GM21619 (cell line): Measurements from ENCODE around the gene GPR132.

ENCODE experiments used
- ATAC-seq: cut with Tn5 transposase; IDR thresholded peaks from one replicate; pipeline ENCODE4 v1.9.1; 2021; ENCODE audit not compliant: unreplicated experiment

The GPR132 gene

DNA sequence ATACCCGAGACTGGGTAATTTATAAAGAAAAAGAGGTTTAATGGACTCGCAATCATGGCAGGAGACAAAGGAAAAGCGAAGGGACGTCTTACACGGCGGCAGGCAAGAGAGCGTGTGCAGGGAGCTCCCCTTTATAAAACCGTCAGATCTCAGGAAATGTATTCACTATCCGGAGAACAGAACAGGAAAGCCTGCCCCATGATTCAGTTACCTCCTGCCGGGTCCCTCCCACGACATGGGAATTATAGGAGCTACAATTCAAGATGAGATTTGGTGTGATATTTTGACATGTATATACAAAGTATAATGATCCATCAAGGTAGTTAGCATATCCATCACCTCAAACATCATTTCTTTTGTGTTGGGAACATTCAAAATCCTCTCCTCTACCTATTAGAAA, 42.1 kb downstream of the GPR132 start:
- ATAC-seq: no peak

GRCh38 chr14:105022276-105022670, 43.0 kb downstream of the GPR132 start:
- ATAC-seq: no peak

DNA sequence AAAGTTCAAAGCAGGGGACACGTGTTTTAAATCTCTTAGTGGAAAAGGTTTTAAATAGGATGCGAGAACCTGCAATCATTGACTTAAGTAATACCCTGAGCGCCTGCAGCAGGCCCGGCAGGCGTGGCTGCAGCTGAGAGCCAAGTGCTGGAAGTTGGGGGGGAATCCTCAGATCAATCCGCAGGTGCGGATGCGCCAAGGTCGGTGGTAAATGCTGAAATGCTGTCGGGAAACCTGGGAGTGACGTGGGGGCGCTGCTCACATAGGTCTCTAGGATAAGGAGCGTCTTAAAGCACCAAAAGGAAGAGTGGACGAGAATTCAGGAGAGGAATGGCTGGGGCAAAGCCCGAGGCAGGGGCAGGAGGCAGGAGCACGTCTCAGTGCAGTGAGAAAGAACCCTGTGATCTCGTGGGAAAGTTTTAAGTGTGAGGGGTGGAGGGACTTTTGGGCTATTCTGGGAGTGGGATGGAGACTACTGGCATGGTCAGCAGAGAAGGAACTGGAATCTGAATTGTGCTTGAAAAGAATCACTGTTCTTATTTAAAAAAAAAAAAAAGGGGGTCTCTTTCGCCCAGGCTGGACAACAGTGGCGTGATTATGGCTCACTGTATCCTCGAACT, 43.5 kb downstream of the GPR132 start:
- ATAC-seq: no peak

DNA sequence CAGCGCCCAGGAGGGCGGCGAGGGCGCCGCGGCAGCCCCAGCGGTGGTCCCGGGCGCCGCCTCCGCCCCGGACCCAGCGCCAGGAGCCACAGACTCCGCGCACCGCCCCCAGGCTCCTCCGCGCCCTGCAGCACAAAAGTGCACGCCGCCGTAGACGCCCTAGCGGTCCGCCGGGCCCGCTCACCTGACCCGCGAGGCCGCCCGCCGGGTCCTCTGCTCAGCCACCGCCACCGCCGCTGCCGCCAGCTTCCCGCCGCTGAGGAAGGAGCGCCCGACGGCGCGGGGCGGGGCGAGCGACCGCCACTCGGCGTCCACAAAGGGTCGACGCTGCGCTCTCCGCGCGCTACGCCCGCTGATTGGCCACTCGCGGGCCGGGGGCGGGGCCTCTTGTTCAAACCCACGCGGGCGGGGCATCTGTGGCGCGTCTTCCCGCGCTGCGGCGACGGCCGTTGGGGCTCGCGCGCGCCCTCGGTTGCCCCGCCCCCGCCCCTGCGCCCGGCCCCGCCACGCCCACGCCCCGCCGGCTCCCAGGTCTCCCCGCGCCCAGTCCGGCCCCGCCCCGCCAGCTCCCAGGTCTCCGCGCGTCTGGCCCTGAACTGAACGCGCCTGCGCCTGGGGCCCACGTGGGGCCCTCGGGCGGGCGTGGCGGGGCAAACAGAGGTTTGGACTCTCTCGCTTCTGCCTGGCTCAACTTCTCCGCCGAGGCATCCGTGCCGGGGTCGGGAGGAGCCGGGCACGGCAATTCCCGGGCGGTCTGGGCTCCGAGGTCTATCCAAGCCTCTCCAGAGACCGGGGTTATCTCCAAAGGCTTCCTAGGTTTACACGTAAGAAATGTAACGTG, 44.2 kb downstream of the GPR132 start, which contains the start of gene CDCA4:
CDCA4 (minus strand) TSS at position 269 of the 841 bp plus-strand sequence. CDS start 9,154 bp downstream, outside the sequence.
- peak; percentile 74 for ATAC-seq

DNA sequence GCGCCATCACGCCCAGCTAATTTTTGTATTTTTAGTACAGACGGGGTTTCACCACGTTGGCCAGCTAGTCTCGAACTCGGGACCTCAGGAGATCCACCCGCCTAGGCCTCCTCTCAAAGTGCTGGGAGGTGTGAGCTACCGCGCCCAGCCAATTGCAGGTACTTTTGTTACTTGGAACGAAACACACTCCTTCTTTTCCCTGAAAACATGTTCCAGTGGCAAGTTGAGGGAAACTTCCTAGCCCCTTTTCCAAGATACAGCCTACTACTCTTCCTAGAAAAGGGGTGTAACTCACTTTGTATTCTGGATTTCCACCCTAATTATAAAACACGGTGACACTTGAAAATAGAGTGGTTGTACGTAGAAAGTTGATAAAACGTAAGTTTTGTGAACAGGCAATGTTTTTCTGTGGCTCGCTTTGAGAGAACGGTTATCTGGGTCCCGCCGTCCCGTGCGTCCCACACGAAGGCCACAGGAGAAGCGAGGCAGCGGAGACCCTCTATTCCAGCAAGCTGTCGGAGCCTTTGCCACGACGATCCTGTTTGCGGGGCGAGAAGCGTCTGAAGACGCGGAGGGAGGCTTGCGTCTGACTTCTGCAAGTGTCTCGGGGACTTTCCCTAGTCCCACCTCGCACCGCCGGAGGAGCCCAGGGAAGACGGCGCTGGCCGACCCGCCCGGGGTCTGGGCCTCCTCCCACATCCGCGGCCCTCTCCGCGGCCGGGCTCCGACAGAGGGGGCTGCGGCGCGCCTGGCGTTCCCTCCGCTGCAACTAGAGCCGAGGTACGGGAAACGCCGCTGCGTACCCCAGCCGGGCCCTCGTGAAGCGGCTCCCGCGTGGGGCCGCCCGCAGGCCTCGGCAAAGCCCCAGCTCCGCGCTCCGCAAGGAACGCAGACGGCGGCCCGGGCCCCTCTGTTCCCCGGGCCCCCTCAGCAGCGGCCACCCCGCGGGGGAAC, 45.1 kb downstream of the GPR132 start:
- peak; percentile 29 for ATAC-seq

GRCh38 chr14:105018414-105018813, 46.8 kb downstream of the GPR132 start:
- ATAC-seq: no peak

DNA sequence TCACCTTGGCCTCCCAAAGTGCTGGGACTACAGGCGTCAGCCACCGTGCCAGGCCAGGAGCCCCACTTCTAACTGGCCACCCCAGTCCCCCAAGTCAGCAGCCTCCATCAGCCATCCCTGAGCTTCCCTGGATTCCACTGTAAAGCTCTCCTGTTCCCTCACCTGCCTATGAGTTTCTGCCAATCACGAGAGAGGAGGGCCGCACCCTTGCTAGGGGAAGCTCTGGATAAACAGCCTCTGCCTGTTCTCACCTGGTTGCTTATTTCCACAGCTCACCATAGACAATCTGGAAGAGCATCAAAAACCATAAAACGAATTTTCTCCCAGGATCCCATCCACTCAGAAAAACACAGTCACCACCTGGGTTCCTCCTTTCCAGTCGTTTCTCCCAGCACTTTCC, 49.3 kb downstream of the GPR132 start:
- no peak for ATAC-seq

- no peak for ATAC-seq
Measured at GRCh38 chr14:105015242-105015641, 50.0 kb downstream of the GPR132 start.

- no peak for ATAC-seq
Measured at GRCh38 chr14:105014631-105015030, 50.6 kb downstream of the GPR132 start.

- ATAC-seq: no peak
Measured at GRCh38 chr14:105014032-105014431, 51.2 kb downstream of the GPR132 start.

GRCh38 chr14:105013150-105013785, 52.0 kb downstream of the GPR132 start:
- no peak for ATAC-seq

DNA sequence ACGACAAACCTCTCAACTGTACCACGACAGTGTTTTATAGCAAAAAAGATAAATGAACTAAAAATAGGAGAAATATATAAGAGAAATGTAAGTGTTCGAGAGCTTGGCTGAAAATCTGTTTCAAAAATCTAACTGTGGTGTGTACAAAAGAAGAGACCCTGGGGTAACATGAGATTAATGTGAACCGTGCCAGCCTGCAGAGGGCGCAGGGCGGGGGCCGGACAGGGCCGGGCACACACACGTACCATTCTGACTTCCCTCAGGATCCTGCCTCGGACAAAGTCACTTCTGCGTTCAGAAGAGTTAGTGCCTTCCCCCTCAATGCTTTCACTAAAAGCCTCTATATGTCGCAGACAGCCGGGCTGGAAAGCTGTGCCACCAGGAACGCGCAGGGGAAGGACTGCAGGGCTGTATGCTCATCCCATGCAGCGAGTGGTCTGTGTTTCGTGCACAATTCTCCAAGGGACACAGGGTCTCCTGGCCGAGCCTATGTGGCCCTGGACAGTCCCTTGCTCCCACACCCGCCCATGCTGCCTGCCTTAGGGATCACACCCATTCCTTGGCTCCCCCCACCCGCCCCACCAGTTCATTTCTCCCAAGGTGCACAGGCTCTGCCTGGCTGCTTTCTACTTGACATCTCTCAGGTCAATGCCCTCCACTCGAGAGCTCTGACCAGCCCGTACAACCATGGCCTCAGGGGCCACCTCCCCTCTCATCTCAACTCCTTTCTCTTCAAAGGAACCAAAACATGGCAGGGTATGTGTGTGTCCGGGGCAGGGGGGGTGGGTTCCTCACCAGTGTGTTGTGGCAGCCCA, 52.9 kb downstream of the GPR132 start:
- no peak for ATAC-seq

- no peak for ATAC-seq
Measured at GRCh38 chr14:105011312-105011990, 53.8 kb downstream of the GPR132 start.

- no peak for ATAC-seq
Measured at GRCh38 chr14:105010891-105011291, 54.3 kb downstream of the GPR132 start.

DNA sequence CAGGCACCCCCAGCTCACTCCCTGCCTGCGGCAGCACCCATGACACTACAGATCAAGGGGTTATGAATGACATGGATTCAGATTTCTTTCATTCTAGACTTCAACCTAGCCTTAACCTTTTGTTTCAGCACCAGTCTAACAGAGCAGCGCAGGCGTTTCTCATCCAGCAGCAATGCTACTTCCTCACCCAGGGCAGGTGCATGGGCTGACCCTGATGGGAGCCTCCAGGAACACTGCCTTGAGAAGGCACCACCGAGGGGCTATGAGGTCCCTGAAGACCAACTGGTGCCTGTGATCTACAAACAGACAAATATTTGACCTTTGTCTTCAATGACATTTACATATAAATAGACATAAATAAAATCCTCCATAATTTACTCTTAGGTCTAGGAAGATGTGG, 55.1 kb downstream of the GPR132 start:
- no peak for ATAC-seq

DNA sequence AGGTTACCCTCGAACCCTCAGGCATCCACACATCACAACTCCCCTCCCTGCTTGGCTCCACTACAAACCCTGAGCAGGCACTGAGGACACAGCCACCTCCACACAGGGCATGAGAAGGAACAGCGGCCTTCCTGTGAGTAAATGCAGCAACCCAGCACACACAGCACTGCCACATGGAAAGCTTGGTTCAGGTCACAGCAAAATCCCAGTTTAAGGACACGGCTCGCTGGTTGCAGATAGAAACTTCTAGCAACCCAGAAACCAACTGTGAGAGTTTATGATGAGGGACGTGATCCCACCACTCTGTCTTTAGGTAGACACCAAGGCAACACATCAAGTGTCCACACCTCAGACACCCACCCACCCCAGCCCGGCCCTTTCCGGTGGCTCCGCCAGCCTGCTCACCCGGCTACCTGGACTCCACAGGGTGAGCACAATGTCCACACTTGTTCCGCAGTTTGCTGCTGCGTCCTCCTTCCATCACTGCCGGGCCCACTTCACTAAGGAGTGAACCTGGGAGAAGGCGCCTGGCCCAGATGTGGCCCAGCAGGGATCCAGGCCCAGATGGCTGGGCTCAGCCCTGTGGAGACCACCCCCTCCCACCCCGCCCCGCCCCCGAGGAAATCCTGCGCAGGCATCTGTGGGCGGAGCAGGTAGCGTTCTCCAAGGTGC, 57.5 kb downstream of the GPR132 start:
- ATAC-seq: no peak

DNA sequence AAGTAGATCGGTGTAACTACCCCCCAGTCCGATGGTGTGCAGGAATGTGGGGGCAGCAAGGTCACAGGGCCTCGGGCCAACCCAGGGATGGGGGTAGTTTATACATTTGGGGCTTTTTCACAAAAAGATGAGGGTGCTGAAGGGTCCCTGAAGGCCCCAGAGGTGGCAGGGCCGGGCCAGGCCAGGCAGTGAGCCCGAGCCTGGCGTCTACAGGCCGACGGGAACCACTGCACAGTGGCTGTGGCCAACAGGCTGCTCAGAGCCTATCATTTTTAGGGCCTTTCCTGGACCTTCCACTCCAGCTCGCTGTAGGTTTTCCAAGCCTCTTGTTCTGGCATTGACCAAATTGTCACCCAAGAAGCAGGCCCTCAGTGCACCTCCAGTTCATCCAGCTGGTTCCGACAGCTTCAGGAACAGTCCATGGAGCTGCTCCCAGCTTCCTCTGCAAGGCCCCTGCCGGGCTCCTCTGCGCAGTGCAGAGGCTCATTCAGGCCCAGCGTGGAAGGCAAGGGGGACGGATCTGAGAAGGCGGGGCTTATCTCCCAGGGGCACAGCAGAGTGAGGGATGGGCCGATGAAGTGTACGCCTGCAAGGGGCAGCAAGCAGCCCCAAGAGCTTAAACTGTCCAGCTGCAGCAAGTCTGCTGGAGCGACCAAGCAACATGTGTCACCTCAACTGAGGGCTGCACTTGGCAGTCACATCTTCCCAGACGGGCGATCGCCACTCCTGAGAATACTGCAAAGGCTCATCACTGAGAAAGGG, 58.2 kb downstream of the GPR132 start:
- no peak for ATAC-seq
